GM18519 (cell line): ENCODE measurements around the gene CCDC74B.
"Not testable (repeated sequence)": the region's sequence is repeated elsewhere in the genome, so short reads cannot be mapped to it uniquely, and the experiment has no call there.

Experiments used
- ATAC-seq: cut with Tn5 transposase; IDR thresholded peaks from one replicate; pipeline ENCODE4 v1.9.1; 2021; ENCODE audit warnings: mild to moderate bottlenecking, moderate library complexity; ENCODE audit not compliant: unreplicated experiment, low FRiP score

The CCDC74B gene

GRCh38 chr2:130152136-130152815, 7.4 kb upstream of the CCDC74B start:
- ATAC-seq: not testable (repeated sequence)

DNA sequence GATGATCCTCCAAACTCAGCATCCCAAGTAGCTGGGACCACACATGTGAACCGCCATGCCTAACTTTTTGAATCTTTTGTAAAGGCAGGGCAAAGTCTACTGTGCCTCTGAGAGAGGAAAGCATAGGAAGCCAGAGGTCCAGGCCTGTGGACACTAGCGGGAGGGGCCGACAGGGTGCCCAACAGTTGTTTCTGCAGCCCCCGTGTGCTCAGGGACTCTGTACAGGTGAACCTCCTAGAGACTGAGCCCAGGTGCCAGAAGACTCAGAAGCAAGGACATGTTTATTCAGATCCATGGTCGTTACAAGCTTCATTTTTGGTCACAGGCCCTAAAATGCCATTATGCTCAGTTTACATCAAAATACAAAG, 6.2 kb upstream of the CCDC74B start:
- not testable (repeated sequence) for ATAC-seq

GRCh38 chr2:130150181-130151144, 5.6 kb upstream of the CCDC74B start:
- no peak for ATAC-seq

- ATAC-seq: not testable (repeated sequence)
These were observed 3.6 kb upstream of the CCDC74B start for GRCh38 chr2:130148515-130148914.

DNA sequence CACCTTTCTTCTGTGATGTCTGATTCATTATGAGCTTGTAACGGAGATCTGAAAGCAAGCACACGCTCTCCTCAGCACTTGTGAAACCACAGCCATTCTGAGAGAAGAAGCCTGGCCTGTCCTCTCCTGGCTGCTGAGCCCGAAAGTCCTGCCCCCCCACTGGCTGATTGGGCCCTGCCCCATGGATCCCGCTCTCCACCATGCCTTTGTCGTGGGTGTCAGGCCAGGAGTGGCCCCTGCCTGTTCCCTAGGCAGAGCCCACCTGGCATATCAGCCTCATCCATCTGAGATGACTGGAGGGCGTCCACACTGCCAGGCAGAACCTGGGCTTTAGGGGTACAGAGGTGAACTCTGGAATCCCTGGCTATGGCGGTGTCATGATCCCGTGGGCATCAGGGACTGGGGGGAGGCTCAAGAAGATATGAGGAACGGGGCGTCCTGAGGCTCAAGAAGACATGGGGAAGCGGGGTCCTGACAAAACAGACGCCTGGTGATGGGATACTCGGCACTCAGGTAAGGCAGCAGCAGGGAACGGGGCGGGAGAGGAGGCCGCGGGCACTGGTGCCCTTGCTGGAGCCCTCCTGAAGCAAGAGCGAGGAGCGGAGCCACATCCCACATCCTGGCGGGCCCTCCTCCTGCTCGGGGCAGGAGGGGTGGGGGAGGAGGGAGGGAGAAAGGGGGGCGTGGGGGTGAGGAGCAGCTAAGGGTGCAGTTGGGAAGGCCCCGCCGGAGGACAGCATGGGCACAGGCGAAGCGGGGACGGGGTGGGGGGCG, 1.5 kb downstream of the CCDC74B start:
- ATAC-seq: not testable (repeated sequence)

GRCh38 chr2:130142396-130143265, 2.3 kb downstream of the CCDC74B start:
- ATAC-seq: not testable (repeated sequence)

DNA sequence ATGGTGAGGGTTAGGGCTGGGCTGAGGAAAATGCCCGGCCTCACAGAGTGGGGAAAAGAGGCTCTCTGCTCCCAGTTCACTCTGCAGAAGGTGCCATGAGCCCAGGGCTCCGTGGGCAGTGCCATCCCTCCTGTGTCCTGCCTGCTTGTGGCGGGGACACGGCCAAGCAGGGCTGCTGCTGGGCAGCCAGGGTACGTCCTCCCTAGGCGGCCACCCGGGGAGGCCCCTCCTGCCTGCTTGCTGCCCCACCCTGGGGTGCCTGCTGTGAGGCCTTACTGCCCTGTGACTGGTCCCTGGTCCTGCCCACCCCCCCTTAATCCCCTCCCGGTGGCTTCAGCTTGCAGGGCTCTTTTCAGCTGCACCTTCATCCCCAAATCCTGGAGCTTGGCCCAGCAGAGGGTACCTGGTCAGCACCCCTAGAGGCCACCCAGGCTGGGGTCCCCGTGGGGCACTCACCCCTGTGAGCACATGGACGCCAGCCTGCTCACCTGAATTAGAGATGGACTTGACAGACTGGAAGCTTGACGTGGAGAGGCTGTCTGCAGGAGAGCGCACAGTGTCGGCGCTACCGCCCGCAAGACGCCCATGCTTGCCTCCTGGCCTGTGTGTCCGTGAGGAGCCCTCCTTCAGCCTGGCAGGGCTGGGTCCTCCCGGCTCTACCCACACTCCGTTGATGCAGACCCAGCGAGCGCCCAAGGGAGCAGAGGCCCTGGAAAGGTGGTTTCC, 3.1 kb downstream of the CCDC74B start:
- ATAC-seq: not testable (repeated sequence)

GRCh38 chr2:130141002-130141401, 3.9 kb downstream of the CCDC74B start:
- ATAC-seq: not testable (repeated sequence)

DNA sequence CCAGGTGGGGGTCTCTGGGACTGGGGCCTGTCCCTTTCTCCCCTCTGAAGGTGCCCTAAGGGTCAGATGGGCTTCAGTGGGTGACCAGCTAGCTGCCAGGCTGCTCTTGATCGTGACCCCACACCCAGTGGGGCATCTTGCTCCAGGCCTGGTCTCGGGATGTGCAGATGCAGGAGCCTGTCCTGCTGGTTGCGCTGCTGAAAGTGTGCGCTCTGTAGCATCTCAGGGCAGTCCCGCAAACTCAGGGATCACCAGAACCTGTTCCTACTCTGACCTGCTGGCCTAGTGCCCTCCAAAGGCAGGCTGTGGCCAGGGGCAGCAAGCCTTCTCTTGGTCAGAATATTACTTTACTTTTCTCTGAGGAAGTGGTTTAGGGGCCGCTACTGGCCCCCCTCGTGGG, 4.4 kb downstream of the CCDC74B start:
- not testable (repeated sequence) for ATAC-seq

- not testable (repeated sequence) for ATAC-seq
These were observed 5.3 kb downstream of the CCDC74B start for GRCh38 chr2:130139331-130140280.

DNA sequence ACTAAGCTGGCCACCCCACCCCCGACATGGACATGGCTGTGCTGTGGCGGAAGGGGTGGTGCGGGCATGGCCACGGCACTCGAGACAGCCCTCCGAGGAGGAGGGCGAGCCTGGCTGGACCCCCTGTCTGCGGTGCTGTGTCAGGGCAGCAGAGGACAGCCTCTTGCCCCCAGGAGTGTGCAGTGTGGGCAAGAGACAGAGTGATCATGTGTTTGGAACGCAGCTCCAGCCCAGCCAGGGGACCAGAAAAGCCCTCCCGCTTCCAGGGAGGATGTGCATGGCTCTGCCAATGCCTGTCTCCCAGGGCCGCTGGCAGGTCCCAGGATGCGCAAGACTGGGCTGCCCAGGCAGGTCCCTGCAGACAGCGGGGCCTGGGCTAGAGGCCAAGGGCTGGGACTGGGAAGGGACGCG, 6.1 kb downstream of the CCDC74B start:
- not testable (repeated sequence) for ATAC-seq

DNA sequence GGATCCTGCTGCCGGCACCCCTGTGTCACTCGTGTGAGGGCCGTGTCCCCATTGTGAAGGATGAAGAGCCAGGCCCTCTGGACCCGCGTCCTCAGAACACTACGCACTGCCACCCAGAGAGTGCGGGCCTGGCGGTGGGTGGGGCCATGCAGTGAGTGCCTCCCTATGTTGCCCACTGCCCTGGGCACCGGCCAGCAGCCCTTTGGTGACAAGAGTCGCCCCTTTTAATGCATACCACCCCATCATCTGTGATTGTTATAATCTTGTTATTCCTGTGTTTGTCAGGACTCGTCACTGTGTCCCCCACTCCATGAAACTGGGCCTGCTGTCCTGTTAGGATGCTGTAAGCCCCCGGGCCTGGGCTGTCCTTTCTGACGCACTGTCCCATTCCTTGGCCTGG, 6.6 kb downstream of the CCDC74B start:
- not testable (repeated sequence) for ATAC-seq

DNA sequence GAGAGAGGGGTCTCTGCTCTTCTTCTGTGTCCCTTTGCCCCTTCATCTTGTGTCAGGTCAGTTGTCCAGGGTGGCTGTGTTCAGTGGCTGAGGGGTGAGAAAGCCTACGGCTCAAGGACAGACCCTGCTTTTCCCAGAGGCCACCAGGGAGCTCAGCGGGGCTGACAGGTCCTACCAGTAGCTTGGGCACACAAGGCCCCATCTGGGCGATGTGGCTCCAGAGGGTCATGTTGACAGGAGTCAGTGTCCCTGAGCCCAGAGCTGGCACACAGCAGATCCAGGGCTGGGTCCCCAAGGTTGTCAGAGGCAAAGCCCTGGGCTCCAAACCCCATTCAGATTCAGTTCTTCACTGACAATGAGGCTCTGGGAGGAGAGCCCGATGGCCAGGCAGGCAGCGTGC, 7.8 kb downstream of the CCDC74B start:
- not testable (repeated sequence) for ATAC-seq

- not testable (repeated sequence) for ATAC-seq
These were observed 8.4 kb downstream of the CCDC74B start for GRCh38 chr2:130136546-130136945.

DNA sequence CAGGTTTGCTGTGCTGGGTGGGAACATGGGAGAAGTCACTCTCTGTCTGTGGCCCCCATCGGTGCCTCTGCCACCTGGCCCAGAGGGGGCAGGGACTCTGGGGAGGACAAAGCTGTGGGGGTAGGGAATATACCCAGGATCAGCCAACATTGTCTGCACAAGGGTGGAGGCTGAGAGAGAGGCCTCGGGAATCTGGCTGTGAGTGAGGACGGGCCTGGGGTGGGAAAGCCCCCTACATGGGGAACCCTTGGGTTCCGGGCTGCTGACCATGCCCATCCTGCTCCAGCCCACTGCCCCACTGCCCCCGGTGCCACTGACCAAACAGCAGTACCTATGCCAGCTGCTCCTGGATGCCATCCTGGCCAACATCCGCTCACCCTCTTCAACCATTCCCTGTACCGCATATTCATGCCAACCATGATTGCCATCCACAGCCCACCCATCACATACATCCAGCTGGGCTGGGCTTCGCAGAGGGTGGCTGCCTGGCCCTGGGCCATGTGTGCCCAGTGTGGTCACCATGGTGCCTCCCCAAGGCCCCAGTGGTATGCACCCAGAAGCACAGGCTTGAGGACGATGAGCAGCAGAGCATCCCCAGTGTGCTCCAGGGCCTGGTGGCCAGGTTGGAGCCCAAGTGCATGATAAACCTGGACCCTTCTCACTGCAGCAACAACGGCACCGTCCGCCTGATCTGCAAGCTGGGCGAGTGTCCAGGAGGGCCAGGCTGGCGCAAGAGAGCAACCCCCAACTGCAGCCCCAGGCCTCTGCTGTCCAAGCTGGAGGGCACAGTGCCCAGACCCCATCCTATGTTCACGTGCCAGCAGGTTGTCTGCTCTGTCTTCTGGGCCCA, 9.0 kb downstream of the CCDC74B start:
- no peak for ATAC-seq

DNA sequence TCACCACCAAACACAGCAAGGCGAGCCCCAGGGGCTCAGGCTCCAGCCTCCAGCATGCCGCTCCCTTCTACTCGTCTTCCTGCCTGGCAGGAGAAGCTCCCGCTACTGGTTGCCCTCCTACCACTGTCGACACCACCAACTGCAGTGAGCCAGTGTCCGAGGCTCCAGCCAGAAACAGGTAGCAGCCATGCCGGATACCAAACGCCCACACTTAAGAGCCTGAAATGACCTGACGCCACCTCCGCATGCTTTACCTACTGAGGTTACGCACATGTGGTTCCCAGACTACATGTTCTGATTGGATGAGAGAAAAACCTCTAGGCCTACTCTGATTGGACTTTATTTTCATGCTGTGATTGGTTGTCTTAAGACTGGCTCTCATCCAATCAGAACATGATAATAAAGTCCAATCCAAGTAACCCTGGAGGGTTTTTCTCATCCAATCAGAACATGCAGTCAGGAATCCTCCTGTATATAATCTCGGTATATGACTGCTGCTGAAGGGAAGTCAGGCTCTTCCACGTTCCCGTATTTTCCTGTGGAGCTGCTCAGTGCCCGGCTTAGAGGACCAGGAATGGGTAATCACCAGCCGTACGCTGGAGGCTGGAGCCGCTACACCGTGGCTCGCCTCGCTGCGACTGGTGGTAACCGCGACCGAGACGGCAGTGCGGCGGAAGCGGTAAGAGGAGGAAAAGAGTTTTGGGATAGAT, 15.6 kb downstream of the CCDC74B start, which contains the start of gene POTEF:
Gene POTEF (minus strand): TSS at position 103 of the 710 bp plus-strand sequence. CDS start 8,707 bp downstream, outside the sequence.
- not testable (repeated sequence) for ATAC-seq
